GM19324 (cell line): ENCODE data around the gene FBXO41.
"Not testable (repeated sequence)": the region's sequence is repeated elsewhere in the genome, so short reads cannot be mapped to it uniquely, and the experiment has no call there.

Experiments used
- ATAC-seq: cut with Tn5 transposase; IDR thresholded peaks from one replicate; pipeline ENCODE4 v1.9.1; 2021; ENCODE audit warnings: mild to moderate bottlenecking, moderate library complexity; ENCODE audit not compliant: unreplicated experiment, low FRiP score

Gene FBXO41

DNA sequence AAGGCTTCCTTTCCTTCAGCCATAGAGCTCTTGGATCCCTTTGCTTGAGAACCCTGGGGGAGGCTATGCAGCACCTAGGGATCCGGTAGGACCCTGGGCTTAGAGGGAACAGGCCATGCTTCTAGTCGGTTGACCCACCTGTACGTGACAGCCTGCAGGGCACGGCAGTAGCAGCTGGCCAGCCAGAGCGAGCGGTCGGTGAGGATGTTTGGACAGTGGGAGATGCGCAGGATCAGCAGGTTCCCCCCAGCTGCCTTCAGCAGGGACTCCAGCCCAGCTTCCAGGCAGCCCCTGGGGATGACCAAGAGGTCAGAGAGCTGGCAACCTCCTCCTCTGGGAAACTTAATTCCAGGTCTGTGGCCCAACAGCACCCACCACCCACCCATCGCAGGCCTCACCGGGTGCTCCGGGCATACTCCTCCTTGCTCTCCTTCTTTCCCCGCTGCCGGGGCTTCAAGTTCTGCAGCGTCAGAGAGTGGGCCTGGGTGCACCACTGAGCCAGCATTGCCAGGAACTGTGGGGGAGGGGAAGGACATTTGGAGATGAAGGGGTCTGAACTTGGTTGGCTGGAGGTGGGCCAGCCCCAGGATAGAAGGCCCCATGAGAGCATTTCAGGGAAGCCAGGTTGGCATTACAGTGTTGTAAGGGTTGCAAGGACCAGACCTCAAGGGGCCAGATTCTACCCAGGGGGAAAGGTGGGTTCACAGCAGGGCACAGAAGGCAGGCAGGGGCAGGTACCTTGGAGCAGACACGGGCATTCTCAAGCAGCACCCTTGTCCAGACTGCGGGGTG is 20.5 kb downstream of the FBXO41 start:
- ATAC-seq, result no peak

- not testable (repeated sequence) for ATAC-seq
These were observed 21.4 kb downstream of the FBXO41 start for GRCh38 chr2:73262691-73263429.

DNA sequence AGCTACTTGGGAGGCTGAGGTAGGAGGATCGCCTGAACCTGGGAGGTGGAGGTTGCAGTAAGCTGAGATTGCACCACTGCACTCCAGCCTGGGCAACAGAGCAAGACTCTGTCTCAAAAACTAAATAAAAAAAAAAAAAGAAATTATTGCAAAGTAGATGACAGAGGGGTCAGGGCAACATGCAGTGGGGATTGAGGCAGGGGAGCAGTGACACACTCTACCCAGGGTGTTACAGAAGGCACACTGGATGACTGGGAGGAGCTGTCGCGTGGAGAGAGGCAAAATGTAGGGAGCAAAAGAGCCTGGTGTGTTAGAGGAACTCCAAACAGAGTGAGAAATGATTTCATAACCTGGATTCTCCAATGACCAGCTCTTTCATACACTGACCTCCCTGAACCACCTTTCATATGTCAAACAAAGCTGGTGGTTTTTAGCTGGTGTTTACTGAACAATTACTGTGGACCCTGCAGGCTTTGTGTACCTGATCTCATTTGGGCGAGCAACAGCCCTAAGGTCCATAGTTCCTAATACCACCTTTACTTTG is 22.1 kb downstream of the FBXO41 start:
- ATAC-seq, result no peak

DNA sequence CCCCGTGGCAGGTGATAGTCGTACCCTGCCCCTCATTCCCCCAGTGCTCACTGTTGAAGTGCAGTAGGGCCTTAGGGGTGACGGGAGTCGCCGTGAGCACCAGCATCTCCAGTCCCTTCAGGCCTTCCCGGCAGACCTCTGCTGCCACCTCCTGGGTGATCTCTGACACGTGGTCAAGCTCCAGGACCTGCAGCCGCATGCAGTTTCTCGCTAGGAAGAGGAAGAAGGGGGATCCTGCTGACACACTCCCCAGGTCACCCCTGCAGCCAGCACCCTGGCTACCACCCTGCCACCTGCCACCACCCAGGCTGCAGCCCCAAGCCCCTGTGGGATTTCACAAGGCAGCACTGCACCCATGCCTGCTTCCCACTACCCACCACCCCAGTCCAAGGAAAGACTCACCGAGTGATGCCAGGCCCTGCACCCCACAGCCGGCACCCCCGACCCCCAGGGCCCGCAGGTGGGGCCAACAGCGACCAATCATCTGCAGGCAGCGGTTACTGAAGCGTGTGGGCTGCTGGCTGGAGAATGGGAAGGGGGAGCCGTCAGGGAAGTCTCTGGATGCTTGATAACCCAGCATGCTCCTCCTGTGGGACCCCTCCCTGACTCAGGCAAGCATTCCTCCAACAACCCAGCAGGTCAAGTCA is 23.8 kb downstream of the FBXO41 start:
- no peak for ATAC-seq

- no peak for ATAC-seq
These were observed 24.5 kb downstream of the FBXO41 start for GRCh38 chr2:73259704-73260337.

DNA sequence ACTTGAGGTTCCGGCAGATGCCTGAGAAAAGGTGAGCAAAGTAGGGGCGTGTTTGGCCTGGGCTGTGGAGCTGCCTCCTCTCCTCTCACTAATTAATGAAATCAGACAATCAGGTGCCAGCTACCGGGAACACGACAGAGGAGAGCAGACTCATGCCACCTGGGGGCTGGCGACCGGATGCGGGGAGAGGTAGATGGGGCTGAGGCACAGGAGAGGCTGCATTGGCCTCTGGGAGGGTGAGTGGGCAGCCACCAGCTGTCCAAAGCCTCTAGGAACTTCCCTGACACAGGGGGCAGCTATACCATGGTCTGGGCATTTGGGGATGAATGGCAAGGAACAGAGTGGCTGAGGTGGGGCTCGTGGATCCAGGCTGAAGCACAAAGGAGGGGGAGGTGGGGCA is 25.0 kb downstream of the FBXO41 start:
- no peak for ATAC-seq

DNA sequence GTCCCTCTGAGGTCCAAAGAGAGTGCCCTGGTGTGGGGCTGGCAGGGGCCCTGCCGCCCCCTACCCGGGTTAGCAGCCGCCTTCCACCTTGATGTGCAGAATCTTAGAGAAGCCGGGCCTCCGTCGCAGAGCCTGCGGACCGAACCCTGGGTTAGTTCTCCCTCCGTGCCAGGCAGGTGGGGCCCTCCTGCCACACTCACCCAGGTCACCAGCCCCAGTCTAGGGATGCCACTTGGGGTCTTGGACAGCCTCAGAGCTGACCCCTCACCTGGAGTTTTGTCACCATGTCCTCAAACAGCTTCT is 25.4 kb downstream of the FBXO41 start:
- ATAC-seq, result no peak

DNA sequence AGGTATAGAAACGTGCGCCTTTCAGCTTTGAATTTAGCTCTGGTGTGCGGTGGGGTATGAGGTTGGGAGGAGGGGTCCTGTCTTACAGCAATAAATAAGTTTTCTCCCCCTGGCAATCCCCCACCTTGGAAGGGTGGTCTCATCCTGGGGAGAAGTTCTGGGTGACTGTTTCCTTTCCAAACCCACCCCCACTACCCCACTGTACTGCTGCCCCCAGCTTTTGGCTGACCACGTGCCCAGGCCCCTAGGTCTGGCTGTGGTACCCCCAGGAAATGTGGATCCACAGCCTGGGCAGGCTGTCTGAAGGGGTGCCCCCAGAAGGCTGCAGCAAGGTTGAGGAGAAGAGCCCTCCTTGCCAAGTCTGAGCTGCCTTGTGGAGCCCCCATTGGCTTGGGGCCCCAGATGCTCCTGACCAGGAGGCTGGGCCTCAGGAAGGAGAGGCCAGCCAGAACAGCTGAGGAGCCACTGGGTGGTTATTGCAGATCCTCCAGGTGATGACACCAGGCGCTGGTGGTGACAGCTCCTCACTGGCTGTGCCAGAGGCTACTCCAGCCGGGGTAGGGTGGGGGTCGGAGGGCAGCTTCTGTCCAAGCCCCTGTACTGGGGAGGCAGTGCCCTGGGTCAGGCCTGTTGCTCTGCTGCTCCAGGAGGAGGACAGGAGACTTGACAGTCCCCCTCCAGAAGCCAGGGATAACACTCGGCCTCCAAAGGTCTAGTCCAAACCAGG is 25.9 kb downstream of the FBXO41 start:
- ATAC-seq, result no peak

- ATAC-seq, result no peak
These were observed 26.7 kb downstream of the FBXO41 start for GRCh38 chr2:73257425-73258125.

GRCh38 chr2:73257021-73257420 is 27.3 kb downstream of the FBXO41 start:
- no peak for ATAC-seq

DNA sequence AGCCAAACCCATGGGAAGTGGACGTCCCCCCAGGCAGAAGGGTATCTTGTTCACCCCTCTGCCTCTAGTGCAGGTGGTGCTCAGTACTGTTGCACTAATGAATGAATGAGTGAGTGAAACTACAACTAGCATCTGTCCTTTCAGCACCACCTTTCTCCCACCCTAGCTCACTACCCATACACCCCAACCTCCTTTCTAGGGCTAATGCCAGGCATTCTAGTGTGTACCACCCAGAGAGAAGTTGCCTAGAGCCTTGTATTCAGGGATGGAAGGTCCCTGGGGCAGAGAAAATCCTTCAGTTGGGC is 27.7 kb downstream of the FBXO41 start:
- no peak for ATAC-seq

DNA sequence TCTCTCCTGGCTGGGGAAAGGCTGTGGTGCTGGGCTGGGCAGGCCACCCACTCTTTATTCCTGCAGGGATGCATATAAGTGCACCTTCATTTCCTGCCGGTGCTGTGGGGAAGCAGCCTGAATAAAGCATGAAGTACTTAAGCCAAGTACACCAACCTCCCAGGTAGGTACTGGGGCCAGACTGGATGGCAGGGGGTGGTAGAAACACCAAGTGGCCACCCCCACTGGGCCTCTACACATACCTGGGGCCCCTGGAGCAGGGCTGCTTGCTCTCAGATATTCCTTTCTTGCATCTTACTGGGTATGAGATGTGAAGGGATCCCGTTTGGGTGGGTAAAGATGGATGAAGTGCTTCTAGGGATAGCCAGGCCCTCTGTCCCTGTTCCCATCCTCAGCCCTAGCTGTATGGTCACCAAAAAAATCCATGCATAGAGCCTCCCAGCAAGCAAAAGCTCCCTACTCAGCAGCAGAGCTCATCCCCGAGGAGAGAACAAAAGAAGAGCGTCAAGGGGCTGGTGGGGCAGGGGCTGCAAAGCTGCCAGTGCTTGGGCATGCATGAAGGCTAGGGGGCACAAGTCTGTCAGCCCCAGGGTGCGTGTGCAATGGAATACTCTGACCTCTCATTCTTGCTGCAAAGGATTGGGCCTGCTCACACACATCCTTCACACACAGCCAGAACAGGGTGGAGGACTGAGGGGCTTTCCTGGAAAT is 28.2 kb downstream of the FBXO41 start:
- no peak for ATAC-seq

- ATAC-seq, result no peak
These were observed 29.2 kb downstream of the FBXO41 start for GRCh38 chr2:73255007-73255644.

DNA sequence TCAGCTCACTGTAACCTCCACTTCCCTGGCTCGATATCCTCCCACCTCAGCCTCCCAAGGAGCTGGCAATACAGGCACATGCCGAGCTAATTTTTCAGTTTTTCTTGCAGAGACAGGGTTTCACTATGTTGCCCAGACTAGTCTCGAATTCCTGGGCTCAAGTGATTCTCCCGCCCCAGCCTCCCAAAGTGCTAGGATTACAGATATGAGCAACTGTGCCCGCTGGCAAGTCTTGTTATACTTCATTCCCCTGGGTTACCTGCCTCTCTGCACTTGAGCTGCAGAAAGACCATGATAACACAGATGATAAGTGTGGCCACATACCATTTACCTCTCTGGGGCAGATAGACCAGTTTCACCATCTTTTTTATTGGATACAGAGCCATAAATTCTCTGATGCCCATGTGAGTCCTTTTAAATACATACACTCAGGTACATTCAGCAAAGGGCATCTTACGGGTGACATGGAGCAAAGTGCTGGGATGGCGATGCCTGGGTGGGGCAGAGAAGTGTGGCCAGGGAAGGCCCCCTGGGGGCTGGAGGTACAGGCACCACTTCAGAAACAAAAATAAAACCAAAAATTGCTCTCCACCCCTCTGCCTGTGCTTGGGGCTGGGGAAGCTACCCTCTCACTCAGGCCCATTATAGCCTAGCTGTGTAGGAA is 29.8 kb downstream of the FBXO41 start:
- no peak for ATAC-seq

GRCh38 chr2:73253901-73254300 is 30.4 kb downstream of the FBXO41 start:
- ATAC-seq, result no peak

- ATAC-seq, result no peak
These were observed 30.9 kb downstream of the FBXO41 start for GRCh38 chr2:73253400-73253799.

DNA sequence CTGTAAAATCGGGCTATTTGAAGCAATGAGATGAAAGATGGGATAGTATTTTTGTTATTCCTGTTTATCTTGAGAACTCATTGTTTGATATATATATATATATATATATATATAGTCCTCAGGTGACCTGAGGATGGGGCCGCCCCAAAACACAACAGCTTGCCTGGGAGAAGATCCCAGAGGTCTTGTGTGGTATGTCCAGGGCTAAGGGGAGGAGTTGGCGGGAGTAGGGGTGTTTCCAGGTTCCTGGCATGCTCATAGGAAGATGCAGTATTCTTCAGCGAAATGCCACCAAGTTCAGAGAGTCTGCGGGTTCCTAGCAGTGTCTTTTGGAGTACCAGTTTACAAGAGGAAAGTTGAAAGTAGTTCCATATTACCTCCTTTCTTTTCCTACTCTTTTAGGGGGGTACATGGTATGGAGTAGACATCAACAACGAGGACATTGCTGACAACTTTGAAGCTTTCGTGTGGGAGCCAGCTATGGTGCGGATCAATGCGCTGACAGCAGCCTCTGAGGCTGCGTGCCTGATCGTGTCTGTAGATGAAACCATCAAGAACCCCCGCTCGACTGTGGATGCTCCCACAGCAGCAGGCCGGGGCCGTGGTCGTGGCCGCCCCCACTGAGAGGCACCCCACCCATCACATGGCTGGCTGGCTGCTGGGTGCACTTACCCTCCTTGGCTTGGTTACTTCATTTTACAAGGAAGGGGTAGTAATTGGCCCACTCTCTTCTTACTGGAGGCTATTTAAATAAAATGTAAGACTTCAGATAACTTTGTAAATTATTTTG is 31.8 kb downstream of the FBXO41 start:
- no peak for ATAC-seq
